EH (cell line): ENCODE data around the gene PRDX5.
A peak's percentile ranks its signal among the peaks of the same experiment; 100 is the strongest.

Source experiments
- DNase-seq: peaks from one replicate; pipeline ENCODE4 v3.0.0-alpha.2; 2015; ENCODE audit warnings: low read depth

PRDX5 gene

DNA sequence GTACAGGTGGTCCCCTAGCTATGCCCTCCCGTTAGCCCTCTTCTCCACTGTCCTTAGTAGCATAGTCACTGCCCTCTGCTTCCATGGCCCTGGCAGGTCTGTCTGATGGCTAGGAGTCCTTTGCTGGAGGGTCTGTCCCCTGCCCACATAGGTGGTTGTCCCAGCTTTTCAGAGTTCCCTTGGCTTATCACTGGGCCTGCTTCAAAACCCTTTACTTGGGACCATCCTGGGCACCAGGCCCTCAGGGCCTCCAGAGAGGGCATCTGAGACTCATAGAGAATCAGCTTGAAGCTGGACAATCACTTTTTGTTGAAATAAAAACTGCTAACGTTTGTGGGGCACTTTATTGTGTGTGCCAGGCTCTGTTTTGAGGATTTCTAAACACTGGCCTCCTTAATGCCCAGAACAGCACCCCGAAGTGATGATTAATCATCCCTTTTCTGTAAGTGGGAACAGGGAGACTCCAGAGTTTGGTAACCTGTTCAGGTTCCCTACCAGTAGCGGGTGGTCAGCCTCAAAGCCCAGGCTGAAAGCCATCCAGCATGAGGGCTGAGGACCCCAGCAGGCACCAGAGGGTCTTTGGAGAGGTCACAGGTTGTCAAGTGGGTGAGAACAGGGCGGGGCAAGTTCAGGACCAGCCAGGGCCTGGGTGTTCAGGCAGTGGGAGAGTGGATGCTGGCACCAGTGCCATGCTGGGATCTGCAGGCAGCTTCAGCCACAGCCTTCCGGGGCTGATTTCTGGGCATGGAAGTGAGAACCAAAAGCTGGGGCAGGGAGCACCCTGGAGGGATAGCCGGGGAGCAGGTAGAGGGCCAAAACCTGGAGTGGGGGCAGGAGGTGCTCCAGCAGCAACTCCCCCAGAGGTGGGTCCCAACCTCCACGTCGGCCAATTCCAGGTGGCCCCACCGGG lies 27.3 kb upstream of the PRDX5 start:
- DNase-seq = no peak

DNA sequence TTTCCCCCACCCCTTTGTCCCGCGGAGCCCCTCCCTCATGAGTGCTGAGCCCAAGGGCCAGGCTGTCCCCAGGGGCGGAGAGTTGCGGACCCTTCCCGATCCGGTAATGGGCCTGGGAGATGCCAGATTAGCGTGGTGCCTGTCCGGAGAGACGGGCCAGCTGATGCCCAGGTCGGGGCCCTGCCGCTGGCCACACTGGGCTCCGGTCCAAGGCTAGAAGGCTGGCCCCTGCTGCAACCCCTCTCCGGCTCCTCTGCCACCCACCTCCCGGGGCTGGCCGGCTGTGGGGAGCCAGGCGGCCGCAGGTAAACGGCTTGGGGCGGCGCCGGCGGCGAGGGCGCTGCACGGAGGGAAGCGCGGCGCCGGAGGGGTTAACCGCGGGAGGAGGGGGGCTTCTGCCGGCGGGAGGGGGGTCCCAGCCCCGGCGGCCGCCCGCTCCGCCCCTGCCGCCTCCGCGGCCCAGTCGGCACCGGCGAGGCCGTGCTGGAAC lies 26.6 kb upstream of the PRDX5 start, which contains the start of gene KCNK4:
KCNK4 (plus strand) TSS at position 41 of the 490 bp plus-strand sequence. CDS start 1,717 bp downstream, outside the sequence.
- no peak for DNase-seq

DNA sequence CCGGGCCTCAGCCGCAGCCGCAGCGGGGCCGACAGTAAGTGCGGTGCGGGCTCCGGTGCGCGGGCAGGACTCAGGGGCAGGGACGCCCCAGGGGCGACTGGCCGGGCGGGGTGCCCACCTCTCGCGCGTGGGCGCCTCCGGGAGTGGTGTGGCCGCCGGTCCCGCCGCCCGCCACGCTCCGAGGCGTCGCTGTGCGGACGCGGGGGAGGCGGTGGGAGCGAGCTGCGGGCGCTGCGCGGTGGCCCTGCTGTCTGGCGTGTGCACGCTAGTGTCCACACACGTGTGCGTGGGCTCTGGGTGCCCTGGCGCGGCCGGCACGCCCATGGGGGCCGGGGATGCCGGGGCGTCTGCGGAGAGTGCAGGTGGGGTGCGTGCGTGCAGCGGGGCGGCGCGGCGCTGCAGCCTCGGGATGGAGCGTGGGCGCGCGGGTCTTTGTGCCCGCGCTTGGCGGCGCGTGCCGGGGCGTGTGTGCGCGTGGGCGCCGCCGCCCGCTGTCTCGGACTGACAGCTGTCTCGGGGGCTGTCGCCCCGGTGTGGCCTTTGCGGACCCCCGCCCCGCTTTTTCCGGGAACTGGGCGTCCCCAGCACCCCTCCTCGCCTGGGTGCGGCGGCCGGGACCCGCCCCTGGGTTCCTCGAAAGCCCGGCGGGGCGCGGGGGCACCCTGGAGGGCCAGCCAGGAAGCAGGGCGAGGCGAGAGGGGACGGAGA lies 26.0 kb upstream of the PRDX5 start:
- DNase-seq = no peak

DNA sequence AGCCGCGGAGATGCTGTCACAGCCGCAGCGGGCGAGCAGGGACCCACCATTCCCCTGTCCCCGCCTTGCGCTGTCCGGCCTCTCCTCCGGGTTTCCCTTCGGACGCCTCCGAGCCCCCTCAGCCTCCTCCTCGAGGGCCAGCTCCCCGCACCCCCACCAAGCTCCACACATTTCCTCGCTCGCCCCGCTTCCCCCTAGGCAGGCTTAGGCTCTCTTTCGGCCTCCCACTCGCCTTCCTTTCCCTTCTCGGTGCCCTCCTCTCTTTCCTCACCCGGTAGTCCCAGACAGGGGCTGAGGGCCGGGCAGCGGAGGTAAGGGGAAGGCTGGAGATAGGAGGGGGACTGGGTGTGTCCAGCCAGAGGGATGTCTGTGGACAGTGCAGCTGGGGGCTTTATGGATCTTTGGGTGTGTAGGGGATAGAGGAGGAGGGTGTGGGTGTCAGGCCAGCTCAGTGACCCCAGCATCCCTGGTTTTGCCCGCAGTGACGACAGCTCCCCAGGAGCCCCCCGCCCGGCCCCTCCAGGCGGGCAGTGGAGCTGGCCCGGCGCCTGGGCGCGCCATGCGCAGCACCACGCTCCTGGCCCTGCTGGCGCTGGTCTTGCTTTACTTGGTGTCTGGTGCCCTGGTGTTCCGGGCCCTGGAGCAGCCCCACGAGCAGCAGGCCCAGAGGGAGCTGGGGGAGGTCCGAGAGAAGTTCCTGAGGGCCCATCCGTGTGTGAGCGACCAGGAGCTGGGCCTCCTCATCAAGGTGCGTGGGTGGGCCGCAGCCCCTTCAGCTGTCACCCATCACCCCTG lies 25.3 kb upstream of the PRDX5 start:
- no peak for DNase-seq

DNA sequence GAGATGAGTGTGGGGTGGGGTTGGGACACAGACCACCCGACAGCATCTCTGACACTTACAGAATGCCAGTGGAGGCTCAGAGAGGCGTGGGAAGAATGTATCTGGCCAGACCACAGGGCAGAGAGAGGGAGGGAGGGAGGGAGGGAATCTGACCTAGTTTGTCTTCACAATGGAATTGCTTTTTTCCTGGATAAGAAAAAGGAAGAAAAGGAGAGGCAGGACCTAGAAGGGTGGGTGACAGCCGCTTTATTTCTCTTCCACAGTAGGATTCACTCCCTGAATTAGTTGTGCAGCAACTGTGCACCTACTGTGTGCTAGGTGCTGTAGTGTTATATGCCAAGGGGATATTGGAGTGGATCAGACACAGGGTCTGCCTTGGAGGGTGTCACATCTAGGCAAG lies 23.1 kb upstream of the PRDX5 start:
- peak; percentile 65 for DNase-seq

DNA sequence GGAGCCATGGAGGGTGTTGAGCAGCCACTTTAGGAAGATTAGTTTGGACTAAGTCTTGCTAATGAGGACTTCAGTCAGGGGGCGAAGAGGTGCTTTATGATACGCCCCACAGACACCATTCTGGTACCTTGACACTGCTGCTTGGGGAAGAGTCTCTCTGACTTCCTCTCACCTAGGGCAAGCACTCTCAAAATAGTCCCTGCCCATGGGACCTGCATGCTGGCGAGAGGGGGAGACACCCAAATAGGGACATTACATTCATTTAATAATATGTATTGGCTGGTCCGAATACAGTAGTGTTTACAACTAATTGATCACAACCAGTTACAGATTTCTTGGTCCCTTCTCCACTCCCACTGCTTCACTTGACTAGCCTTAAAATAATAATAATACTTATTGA lies 22.2 kb upstream of the PRDX5 start:
- DNase-seq = no peak

DNA sequence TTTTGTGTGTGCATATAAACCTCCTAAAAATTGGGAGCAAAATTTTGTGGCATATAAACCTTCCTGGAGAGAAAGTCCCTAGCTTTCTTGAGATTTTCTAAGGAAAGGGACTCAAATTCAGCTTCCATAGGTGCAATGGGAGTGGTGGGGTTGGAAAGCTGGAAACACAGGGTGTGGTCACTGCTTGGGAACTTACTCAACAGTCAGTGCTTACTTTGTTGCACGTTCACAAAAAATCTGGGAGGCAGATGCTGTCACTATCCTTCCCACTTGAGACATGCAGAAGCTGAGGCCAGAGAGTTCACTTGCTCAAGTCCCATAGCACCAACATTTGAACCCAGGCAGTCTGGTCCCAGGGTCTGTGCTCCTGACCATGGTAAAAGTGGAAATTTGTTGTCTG lies 21.7 kb upstream of the PRDX5 start:
- DNase-seq = peak; percentile 12

DNA sequence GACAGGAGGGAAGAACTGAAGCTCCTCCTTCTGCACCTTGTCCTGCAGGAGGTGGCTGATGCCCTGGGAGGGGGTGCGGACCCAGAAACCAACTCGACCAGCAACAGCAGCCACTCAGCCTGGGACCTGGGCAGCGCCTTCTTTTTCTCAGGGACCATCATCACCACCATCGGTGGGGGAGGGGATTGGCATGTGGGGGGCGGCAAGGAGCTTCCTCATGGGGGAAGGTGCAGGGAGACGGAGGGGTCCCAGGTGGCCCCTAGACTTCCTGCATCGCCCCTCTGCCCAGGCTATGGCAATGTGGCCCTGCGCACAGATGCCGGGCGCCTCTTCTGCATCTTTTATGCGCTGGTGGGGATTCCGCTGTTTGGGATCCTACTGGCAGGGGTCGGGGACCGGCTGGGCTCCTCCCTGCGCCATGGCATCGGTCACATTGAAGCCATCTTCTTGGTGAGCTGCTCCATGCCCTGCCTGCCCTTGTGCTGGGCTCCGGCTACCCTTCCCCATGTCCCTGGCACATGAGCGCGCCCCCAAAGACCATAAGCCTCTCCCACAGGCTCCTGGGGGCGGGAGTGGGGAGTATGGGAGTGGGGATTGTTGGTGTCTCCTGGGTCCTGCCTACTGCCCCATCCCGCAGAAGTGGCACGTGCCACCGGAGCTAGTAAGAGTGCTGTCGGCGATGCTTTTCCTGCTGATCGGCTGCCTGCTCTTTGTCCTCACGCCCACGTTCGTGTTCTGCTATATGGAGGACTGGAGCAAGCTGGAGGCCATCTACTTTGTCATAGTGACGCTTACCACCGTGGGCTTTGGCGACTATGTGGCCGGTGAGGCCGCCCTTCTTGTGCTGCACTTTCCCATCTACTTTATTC lies 20.9 kb upstream of the PRDX5 start:
- no peak for DNase-seq

DNA sequence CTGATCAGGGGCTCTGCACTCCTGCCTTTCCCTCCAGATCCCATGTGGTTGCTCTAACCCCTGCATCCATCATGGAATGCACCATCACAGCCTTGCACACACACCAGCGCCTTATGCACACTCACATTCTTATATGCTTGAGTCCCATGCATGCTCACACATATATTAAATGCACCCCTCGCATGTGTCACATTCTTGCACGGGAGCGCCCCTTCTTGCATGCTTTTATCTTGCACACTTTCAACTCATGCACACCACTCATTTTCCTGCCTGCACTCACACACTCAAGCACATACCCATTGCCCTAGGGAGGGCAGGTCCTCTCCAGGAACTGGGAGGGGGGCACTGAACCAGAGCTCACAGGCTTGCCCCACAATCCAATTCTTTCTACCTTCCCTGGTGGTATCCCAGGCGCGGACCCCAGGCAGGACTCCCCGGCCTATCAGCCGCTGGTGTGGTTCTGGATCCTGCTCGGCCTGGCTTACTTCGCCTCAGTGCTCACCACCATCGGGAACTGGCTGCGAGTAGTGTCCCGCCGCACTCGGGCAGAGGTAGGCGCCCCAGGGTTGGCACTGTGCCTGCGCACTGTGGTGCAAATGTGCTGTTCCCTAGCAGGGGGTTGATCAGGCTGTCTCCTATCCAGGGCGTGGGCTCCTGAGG lies 20.1 kb upstream of the PRDX5 start:
- no peak for DNase-seq

DNA sequence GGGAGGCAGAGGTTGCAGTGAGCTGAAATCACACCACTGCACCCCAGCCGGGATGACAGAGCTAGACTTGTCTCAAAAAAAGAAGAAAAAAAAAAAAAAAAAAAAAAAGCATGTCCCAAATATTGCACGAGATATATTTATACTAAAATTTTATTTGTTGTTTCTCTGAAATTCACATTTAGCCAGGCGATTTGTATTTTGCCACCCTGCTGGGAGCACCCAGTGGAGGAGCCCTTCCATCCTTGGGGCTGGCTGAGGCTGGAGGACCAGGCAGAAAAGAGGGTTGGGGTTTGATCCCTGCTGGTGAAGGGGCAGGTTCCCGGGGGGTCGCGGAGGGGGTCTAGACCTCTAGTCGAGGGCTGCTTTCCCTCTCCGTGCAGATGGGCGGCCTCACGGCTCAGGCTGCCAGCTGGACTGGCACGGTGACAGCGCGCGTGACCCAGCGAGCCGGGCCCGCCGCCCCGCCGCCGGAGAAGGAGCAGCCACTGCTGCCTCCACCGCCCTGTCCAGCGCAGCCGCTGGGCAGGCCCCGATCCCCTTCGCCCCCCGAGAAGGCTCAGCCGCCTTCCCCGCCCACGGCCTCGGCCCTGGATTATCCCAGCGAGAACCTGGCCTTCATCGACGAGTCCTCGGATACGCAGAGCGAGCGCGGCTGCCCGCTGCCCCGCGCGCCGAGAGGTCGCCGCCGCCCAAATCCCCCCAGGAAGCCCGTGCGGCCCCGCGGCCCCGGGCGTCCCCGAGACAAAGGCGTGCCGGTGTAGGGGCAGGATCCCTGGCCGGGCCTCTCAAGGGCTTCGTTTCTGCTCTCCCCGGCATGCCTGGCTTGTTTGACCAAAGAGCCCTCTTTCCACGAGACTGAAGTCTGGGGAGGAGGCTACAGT lies 18.7 kb upstream of the PRDX5 start:
- DNase-seq = peak; percentile 25

DNA sequence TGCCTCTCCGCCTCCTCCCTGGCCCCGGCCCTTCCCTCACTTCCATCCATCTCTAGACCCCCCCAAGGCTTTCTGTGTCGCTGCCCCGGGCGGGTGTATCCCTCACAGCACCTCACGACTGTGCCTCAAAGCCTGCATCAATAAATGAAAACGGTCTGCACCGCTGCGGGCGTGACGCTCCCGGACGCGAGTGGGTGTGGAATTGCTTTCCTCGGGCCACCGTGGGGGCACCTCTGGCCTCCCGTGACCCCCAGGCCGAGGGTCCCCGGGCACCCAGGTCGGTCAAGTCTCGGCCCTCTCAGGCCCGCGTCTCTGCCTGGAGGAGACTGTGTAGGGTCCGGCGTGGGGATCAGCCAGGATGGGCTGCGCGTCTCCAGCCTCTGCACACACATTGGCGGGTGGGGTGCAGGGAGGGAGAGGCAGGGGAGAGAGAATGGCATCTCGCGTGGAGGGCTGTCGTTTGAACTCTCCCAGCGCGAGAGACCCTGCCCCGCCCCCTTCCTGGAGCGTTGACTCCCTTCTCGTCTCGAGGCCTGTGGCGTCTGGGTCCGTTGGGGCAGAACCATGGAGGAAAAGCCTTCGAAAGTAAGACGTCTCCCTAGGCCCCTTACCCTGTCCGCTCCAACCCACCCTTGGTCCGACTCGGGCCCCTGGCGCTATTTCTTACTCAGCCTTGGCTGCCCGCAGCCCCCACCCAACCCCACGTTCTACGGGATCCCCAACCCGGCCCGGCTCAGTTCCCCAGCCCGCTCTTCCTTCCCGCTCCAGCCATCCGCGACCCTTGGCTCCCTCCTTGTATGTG lies 17.9 kb upstream of the PRDX5 start, which contains the start of gene CATSPERZ:
CATSPERZ (plus strand) TSS at position 512 of the 802 bp plus-strand sequence; CDS start at position 565, 53 bp downstream.
- DNase-seq = no peak

DNA sequence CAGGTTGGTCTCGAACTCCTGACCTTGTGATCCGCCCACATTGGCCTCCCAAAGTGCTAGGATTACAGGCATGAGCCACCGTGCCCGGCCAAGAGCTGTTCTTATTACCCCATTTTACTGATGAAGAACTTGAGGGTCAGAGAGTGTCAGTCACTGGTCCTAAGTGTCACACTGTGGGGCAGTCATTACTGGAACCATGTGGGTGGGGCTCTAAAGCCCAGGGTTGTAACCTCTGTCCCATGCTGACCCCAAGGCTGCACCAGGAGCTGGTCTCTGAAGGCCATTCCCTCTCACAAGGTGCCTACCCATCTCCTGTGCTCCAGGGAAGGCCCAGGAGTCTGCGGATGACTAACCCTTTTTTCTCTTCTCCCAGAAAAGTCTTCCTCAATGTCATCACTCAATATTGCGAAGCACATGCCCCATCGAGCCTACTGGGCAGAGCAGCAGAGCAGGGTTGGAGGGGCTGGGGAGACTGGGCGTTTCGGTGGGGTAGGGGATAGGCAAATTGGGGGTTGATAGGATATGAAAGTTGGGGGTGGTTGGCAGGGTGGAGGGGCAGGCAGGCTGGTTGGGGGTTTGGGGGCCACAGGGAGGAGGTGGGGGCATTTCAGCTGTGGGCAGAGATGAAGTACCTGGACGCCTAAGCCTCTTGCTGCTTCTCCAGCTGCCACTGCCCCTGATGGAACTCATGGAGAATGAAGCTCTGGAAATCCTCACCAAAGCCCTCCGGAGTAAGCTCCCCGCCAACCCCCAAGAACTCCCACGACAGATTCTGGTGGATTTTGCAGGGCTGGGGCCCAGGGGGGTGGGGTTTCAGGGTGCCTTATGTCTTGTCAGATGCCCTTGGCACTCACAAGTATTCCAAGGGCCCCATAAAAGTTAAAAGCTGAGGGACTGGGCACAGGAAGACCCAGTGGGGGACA lies 14.6 kb upstream of the PRDX5 start:
- no peak for DNase-seq

DNA sequence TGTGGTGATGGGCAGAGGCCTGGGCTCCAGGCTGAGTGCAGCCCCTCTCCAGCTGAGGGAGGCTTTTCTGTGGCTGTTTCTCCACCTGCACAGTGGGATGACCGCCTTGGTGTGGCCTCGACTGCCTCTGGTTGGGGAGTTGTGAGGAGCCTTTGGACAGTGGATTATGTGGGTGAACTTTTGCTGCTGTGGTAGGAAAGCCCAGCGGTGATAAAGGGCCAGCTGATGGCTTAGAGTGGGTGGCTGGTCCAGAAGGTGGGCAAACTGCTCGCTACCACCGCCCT lies 13.9 kb upstream of the PRDX5 start:
- DNase-seq = no peak

DNA sequence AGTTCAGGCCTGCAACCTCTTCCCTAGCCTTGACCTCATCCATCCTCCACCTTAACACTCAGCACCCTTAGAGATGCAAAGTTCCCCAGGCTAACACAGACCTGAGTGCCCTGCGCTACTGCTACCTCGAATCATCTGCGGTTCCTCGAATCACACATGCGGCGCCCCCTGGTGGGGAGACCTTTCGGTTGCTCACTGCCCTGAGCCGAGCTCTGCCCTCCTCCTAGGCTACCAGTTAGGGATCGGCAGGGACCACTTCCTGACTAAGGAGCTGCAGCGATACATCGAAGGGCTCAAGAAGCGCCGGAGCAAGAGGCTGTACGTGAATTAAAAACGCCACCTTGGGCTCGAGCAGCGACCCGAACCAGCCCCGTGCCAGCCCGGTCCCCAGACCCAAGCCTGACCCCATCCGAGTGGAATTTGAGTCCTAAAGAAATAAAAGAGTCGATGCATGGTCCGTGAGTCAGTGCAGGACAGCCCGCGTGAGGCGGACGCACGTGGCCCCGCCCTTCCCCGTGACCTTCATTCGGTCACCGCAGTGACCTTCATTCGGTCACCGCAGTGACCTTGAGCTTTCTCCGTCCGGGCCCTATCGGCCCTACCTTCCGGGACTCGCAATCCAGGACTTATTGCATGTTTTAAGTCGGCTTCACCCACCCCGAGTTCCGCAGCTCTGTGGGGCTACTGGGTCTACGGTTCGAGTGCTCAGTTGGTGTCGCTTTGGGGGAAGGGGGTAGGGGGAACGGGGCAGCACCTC lies 13.4 kb upstream of the PRDX5 start:
- peak; percentile 89 for DNase-seq

DNA sequence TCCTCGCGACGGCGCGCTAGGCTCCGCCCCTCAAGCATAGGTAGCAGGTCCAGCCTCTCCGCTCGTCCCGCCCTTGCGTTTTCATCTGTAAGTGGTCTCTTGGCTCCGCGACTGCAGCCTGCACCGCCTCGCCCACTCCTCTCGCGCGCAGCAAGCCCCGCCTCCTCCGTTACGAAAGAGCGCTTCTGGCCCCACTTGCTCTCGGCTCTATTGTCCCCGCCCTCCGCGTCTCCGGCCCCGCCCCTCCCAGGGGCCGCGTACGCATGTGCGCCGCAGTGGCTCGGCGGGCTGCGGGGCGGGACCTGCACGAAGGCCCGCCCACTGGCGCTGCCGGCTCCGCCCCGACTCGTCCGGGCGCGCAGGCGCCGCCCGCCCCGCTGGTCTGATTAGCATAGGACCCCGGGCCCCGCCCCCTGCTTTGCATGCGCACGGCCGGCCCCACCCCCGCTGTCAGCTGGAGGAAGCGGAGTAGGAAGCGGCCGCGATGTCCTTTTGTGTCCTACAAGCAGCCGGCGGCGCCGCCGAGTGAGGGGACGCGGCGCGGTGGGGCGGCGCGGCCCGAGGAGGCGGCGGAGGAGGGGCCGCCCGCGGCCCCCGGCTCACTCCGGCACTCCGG lies 12.7 kb upstream of the PRDX5 start, which contains the start of gene ESRRA:
ESRRA (plus strand) TSS at position 450 of the 616 bp plus-strand sequence. CDS start 1,656 bp downstream, outside the sequence.
- DNase-seq = peak; percentile 97
